Thyroid gland (tissue), 4 donors: ENCODE data around the gene RNF11. TPM values are rescaled to one million over a fixed set of nuclear protein-coding genes. Genes with fewer than 3 reads are reported as not detected.
"Not testable (repeated sequence)": the region's sequence is repeated elsewhere in the genome, so short reads cannot be mapped to it uniquely, and the experiment has no call there.

ENCODE experiments used
- DNase-seq, 2 donors: peaks; one replicate each; pipeline ENCODE4 v3.0.0-alpha.2; 2019
- H3K27ac ChIP-seq, 3 donors: fragments of 200-600 bp; sonication (generic); 1 replicate in 2 of 3; 2 replicates in 1 of 3; pipeline ENCODE4 v1.5.1; 2016 to 2019; ENCODE audit warnings: mild to moderate bottlenecking in 1 of 3, moderate library complexity in 1 of 3
- H3K27me3 ChIP-seq: fragments of 200-600 bp; sonication (generic); one replicate; pipeline ENCODE4 v1.5.1; 2019
- H3K36me3 ChIP-seq, 2 donors: fragments of 200-600 bp; sonication (generic); one replicate each; pipeline ENCODE4 v1.5.1; 2016 to 2019
- H3K4me1 ChIP-seq, 2 donors: fragments of 200-600 bp; sonication (generic); one replicate each; pipeline ENCODE4 v1.5.1; 2017 to 2019
- H3K4me3 ChIP-seq, 3 donors: fragments of 200-600 bp; sonication (generic); replicated peaks in 1 of 3; 1 replicate in 2 of 3; 2 replicates in 1 of 3; pipeline ENCODE4 v1.5.1; 2016; ENCODE audit warnings: mild to moderate bottlenecking in 1 of 3
- H3K9me3 ChIP-seq: fragments of 200-600 bp; sonication (generic); one replicate; pipeline ENCODE4 v1.5.1; 2017
- CTCF ChIP-seq, 6 experiments: fragments of 200-600 bp in 3 of 6; fragments of 450-650 bp in 3 of 6; sonication (generic) in 3 of 6; IDR thresholded peaks; one replicate each; pipeline ENCODE4 v1.5.1; 2016 to 2019; ENCODE audit warnings: antibody characterized with exemption in 6 of 6, mild to moderate bottlenecking in 2 of 6, inconsistent platforms in 1 of 6, moderate library complexity in 1 of 6
- POLR2A ChIP-seq, 2 donors: fragments of 450-650 bp; IDR thresholded peaks; one replicate each; pipeline ENCODE4 v1.6.1; 2017; ENCODE audit warnings: antibody characterized with exemption in 2 of 2, mild to moderate bottlenecking in 2 of 2, moderate library complexity in 1 of 2
- WGBS, 2 donors: methylation state at CpG; one replicate each; pipeline ENCODE4 v1.1.5; 2017; 5-methylcytosine and 5-hydroxymethylcytosine counted together
- intact Hi-C: fragments of 100-400 bp; cut with DNase I; formaldehyde crosslinking; loops from one replicate; pipeline ENCODE4 v1.15.1; 2023
- total RNA-seq, 4 donors: library from RNA; depleted of rRNA; stranded (reverse); fragments of >200 nt; gene quantifications; one replicate each; pipeline ENCODE4 v1.2.3, GENCODE V29; 2016

The RNF11 gene
- total RNA-seq, 4 donors from 2014 or later, result 113 to 134 (median 115) TPM

- intact Hi-C loops, result no loop called here
- Histone ChIP-seq H3K27me3 (no peaks in the 10 kb centered on the region), H3K36me3 (no peaks in the 10 kb centered on the region), H3K4me3 (no peak overlapping the region), H3K27ac (no peak overlapping the region), H3K9me3 (no peaks in the 10 kb centered on the region), H3K4me1 (no peaks in the 10 kb centered on the region)
- no peak for DNase-seq
- WGBS, 2 donors, result 81 to 84% methylated on average over 2 of the region's 2 CpGs
- TF ChIP-seq CTCF (IDR thresholded peaks at IDR 0.05) (no peak), POLR2A (IDR thresholded peaks at IDR 0.05) (no peak)
Measured at GRCh38 chr1:51218570-51218969, 17.5 kb upstream of the RNF11 start.

- WGBS, 2 donors, result 88 to 94% methylated on average over 5 of the region's 5 CpGs
- no peak for TF ChIP-seq POLR2A (IDR thresholded peaks at IDR 0.05)
- no peak for TF ChIP-seq CTCF (IDR thresholded peaks at IDR 0.05)
Measured at GRCh38 chr1:51219022-51219421, 17.1 kb upstream of the RNF11 start.

GRCh38 chr1:51221529-51221928 lies 14.5 kb upstream of the RNF11 start:
- H3K9me3 ChIP-seq, intact Hi-C loops, H3K36me3 ChIP-seq, H3K27me3 ChIP-seq, H3K27ac ChIP-seq, DNase-seq, H3K4me1 ChIP-seq, H3K4me3 ChIP-seq: not testable (repeated sequence)
- 91 to 98% methylated on average over 3 of the region's 3 CpGs for WGBS, 2 donors

More at GRCh38 chr1:51219022-51219421, 17.1 kb upstream of the RNF11 start:
- Histone ChIP-seq H3K36me3 (no peaks in the 10 kb centered on the region), H3K9me3 (no peaks in the 10 kb centered on the region), H3K27me3 (no peaks in the 10 kb centered on the region), H3K4me1 (no peaks in the 10 kb centered on the region), H3K4me3 (no peak overlapping the region), H3K27ac (no peak overlapping the region)
- DNase-seq, result no peak
- intact Hi-C loops, result no loop called here

- DNase-seq, result no peak
- H3K4me1 ChIP-seq, result no peaks in the 10 kb centered on the region
- no peak for TF ChIP-seq CTCF (IDR thresholded peaks at IDR 0.05)
- no peak for TF ChIP-seq POLR2A (IDR thresholded peaks at IDR 0.05)
- WGBS, 2 donors, result 91 to 99% methylated on average over 6 of the region's 6 CpGs
- H3K27me3 ChIP-seq, result no peaks in the 10 kb centered on the region
- intact Hi-C loops, result no loop called here
- no peak overlapping the region for H3K27ac ChIP-seq
- no peaks in the 10 kb centered on the region for H3K36me3 ChIP-seq
- no peak overlapping the region for H3K4me3 ChIP-seq
- no peaks in the 10 kb centered on the region for H3K9me3 ChIP-seq
Measured at GRCh38 chr1:51222136-51222787, 13.8 kb upstream of the RNF11 start.

GRCh38 chr1:51222809-51223208 lies 13.3 kb upstream of the RNF11 start:
- TF ChIP-seq CTCF (IDR thresholded peaks at IDR 0.05), result no peak
- TF ChIP-seq POLR2A (IDR thresholded peaks at IDR 0.05), result no peak
- no peak overlapping the region for H3K4me3 ChIP-seq
- H3K4me1 ChIP-seq, result no peaks in the 10 kb centered on the region
- no peaks in the 10 kb centered on the region for H3K27me3 ChIP-seq
- H3K27ac ChIP-seq, result no peak overlapping the region
- H3K9me3 ChIP-seq, result no peaks in the 10 kb centered on the region
- no peaks in the 10 kb centered on the region for H3K36me3 ChIP-seq
- intact Hi-C loops, result no loop called here
- WGBS, 2 donors, result 83 to 87% methylated on average over 3 of the region's 3 CpGs
- no peak for DNase-seq
